NT2/D1 (cell line): ENCODE measurements around the gene ADD2.
"Not testable (repeated sequence)": the region's sequence is repeated elsewhere in the genome, so short reads cannot be mapped to it uniquely, and the experiment has no call there.

Source experiments
- SUZ12 ChIP-seq: IDR thresholded peaks from 2 replicates; pipeline ENCODE4 v1.6.1; 2011; ENCODE audit not compliant: insufficient read length, insufficient read depth; ENCODE audit errors: extremely low read depth
- ZNF274 ChIP-seq: IDR thresholded peaks from 2 replicates; pipeline ENCODE4 v1.6.1; 2011; ENCODE audit warnings: mild to moderate bottlenecking, low read depth, low read length

GRCh38 chr2:70797996-70798395 is 30.0 kb upstream of the ADD2 start:
- not testable (repeated sequence) for TF ChIP-seq ZNF274, SUZ12
